Measurements from ENCODE around the gene HNRNPM.

The HNRNPM gene

DNA sequence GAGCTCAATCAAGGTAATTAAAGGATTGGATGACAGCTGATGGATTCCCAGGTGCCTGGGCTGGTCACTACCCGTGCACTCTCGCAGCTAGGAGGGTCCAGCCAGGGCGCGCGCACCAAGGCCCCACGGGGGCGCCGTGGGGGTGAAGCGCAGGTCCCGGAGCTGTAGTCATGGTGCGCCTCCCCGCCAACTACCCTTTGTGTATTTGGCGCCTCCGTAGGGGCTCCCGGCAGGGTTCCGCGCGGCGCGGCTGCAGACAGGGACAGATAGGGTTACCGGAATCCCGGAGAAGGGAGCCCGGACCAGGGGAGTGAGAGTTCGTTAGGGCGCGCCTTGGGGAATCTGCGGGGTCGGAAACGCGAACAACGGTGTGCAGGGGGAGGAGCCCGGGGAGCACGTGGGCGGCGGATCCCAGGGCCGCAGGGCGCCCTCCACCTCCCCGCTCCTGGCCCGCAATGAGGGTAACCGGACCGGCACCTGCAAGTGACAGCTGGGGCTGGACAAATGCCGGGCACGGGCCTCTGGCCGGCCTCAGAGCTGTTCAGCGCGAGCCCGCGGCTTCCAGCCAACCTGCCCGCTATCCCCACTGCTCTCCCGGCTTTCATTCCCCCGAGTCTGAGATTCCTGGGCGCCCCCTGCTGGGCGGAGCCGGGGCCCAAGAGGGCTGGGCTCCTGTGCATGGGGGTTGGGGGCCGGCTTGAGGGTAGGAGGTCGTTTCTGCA lies 61.1 kb downstream of the HNRNPM start:
- no peak for TF ChIP-seq SNAI2 (CRISPR knock-in tag; IDR thresholded peaks at IDR 0.05)
- TF ChIP-seq ZFP3 (CRISPR knock-in tag; IDR thresholded peaks at IDR 0.05), result 0 out of 2 replicates have a peak, but pooled peaks have one; percentile 37
- peak; percentile 90 for ATAC-seq

GRCh38 chr19:8506402-8506957 lies 61.7 kb downstream of the HNRNPM start:
- no peak for TF ChIP-seq OSR1 (CRISPR knock-in tag; IDR thresholded peaks at IDR 0.05)
- no peak for TF ChIP-seq ISL1 (CRISPR knock-in tag; IDR thresholded peaks at IDR 0.05)
- no peak for TF ChIP-seq ZFP3 (CRISPR knock-in tag; IDR thresholded peaks at IDR 0.05)
- TF ChIP-seq GLIS3 (CRISPR knock-in tag; IDR thresholded peaks at IDR 0.05), result no peak
- TF ChIP-seq CSRNP3 (CRISPR knock-in tag; IDR thresholded peaks at IDR 0.05), result no peak
- no peak for TF ChIP-seq RARB (CRISPR knock-in tag; IDR thresholded peaks at IDR 0.05)
- TF ChIP-seq POU6F1 (CRISPR knock-in tag; IDR thresholded peaks at IDR 0.05; ENCODE audit: borderline replicate concordance, low read depth), result no peak
- TF ChIP-seq TOX (CRISPR knock-in tag; IDR thresholded peaks at IDR 0.05; ENCODE audit: borderline replicate concordance), result no peak
- no peak for TF ChIP-seq SNAI2 (CRISPR knock-in tag; IDR thresholded peaks at IDR 0.05)
- TF ChIP-seq ZNF70 (CRISPR knock-in tag; IDR thresholded peaks at IDR 0.05), result no peak
- TF ChIP-seq ARNTL (CRISPR knock-in tag; IDR thresholded peaks at IDR 0.05; ENCODE audit: borderline replicate concordance, low read depth), result no peak
- TF ChIP-seq ZFP30 (CRISPR knock-in tag; IDR thresholded peaks at IDR 0.05), result no peak
- TF ChIP-seq ZNF8 (CRISPR knock-in tag; IDR thresholded peaks at IDR 0.05), result no peak
- no peak for TF ChIP-seq BACH2 (CRISPR knock-in tag; IDR thresholded peaks at IDR 0.05; ENCODE audit: borderline replicate concordance)
- TF ChIP-seq ESRRG (CRISPR knock-in tag; IDR thresholded peaks at IDR 0.05), result no peak
- ATAC-seq, result peak; percentile 70

GRCh38 chr19:8510589-8511115 lies 65.9 kb downstream of the HNRNPM start:
- ATAC-seq, result no peak
- TF ChIP-seq ZNF8 (CRISPR knock-in tag; IDR thresholded peaks at IDR 0.05), result no peak

DNA sequence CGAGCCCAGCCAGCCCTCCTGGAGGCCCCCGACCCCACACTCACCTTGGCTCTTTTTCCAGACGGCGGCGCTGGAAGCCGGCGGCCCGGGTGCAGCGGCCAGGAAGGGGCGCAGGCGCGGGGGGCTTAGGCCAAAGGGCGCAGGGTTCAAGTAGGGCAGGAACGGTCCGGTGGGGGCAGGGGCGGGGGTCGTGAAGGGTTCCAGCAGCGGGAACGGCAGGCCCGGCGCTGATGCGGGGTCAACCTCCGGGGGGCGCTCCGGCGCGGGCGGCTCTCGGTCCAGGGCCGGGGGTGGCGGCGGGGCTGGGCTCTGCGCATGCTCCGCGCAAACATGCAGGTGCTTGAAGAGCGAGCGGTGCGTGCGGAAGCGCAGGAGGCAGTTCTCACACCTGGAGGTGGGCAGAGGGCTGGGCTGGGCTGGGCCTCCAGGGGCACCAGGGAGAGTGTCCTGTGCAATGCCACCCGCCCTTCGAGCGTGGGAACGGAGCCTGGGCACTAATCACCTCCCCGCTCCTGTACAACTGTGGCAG lies 66.9 kb downstream of the HNRNPM start:
- TF ChIP-seq ZC3H10 (CRISPR knock-in tag; IDR thresholded peaks at IDR 0.05) (no peak), TOX (CRISPR knock-in tag; IDR thresholded peaks at IDR 0.05; ENCODE audit: borderline replicate concordance) (no peak), ZNF8 (CRISPR knock-in tag; IDR thresholded peaks at IDR 0.05) (no peak), RARB (CRISPR knock-in tag; IDR thresholded peaks at IDR 0.05) (no peak), SNAI2 (CRISPR knock-in tag; IDR thresholded peaks at IDR 0.05) (no peak), BACH2 (CRISPR knock-in tag; IDR thresholded peaks at IDR 0.05; ENCODE audit: borderline replicate concordance) (no peak), ZFP30 (CRISPR knock-in tag; IDR thresholded peaks at IDR 0.05) (no peak), ZNF565 (CRISPR knock-in tag; conservative IDR thresholded peaks at IDR 0.05; ENCODE audit: low read depth) (no peak), GLIS3 (CRISPR knock-in tag; IDR thresholded peaks at IDR 0.05) (no peak), POU6F1 (CRISPR knock-in tag; IDR thresholded peaks at IDR 0.05; ENCODE audit: borderline replicate concordance, low read depth) (no peak), ARNTL (CRISPR knock-in tag; IDR thresholded peaks at IDR 0.05; ENCODE audit: borderline replicate concordance, low read depth) (no peak), ZFP3 (CRISPR knock-in tag; IDR thresholded peaks at IDR 0.05) (no peak), OSR1 (CRISPR knock-in tag; IDR thresholded peaks at IDR 0.05) (no peak), ZNF70 (CRISPR knock-in tag; IDR thresholded peaks at IDR 0.05) (no peak), CSDC2 (CRISPR knock-in tag; IDR thresholded peaks at IDR 0.05) (no peak), PPARA (CRISPR knock-in tag; IDR thresholded peaks at IDR 0.05; ENCODE audit: borderline replicate concordance) (no peak)
- TF ChIP-seq, protein P1, sequence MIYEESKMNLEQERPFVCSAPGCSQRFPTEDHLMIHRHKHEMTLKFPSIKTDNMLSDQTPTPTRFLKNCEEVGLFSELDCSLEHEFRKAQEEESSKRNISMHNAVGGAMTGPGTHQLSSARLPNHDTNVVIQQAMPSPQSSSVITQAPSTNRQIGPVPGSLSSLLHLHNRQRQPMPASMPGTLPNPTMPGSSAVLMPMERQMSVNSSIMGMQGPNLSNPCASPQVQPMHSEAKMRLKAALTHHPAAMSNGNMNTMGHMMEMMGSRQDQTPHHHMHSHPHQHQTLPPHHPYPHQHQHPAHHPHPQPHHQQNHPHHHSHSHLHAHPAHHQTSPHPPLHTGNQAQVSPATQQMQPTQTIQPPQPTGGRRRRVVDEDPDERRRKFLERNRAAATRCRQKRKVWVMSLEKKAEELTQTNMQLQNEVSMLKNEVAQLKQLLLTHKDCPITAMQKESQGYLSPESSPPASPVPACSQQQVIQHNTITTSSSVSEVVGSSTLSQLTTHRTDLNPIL (CRISPR knock-in tag; IDR thresholded peaks at IDR 0.05; ENCODE audit: low read depth), result no peak
- ATAC-seq, result no peak

All from SK-N-SH treated with all-trans-retinoic acid at 6 μM for 48 hours (cell line).